ENCODE measurements around the gene CPM.

The CPM gene
- total RNA-seq = 161 to 555 (median 275) reads per million in 18 experiments

DNA sequence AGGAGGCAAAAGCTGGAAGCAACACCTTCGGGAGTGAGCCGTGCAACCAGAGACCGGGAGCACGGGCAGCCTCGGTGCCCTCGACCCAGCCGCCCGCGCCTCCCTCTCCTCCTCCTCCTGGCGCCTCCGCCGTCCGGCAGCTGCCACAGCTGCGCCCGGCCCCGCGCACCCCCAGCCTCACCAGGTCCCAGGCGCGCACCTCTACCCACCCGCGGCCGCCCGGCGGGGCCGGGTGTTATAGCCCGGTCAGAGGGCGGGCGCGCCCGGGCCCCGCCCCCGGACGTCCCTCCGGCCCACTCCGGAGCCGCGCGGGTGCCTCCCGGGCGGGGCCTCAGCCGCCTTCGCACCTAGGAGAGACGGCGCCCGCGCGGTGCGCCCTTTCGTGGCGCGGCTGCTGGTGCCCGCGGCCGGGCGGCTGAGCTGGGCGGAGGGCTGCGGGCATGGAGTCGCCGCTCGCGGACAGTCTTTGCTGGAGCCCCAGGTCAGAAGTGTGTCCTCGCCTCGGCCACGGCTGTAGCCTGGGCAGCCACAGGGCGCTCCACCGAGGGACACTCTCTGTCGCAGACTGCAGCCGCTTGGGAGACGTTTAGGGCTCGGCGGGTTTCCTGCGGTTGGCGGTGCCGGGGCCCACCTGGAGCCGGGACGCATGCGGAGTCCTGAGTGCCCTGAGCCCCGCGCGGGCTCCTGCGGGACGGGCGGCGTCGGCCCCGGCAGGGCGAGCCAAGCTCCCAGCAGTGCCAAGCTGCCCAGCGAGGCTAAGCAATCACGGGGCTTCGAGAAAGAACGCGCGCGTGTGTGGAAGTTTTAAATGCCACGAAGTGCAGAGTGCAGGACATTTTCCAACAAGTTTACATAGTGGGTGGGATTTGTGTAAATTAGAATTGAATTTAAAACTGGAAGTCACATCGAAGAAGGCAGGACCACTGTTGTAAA is at the start of gene CPM:
TSS of gene CPM (minus strand) at position 211 of the 933 bp plus-strand sequence. CDS start 334 bp downstream, outside the sequence.
- DNase-seq = peak; percentile 81 to 92

DNA sequence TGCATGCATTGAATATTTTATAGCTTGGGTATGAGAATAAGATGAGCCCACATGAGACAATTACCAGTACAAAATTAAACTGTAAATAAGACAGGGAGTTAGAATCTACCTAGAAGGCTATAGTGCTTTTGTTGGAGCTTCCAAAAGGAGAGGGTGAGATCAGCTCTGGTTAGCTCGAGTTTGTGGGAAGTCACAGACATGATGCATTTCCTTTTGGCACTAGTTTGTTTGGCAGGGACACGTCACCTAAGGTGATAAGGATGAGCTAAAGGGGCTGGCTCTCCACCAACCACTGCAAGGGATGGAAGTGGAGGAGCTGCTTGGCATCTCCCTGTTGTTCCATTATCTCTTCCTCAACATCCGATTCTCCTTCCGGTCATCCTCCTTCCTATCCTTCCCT is 48.5 kb upstream of the CPM start:
- DNase-seq = no peak

DNA sequence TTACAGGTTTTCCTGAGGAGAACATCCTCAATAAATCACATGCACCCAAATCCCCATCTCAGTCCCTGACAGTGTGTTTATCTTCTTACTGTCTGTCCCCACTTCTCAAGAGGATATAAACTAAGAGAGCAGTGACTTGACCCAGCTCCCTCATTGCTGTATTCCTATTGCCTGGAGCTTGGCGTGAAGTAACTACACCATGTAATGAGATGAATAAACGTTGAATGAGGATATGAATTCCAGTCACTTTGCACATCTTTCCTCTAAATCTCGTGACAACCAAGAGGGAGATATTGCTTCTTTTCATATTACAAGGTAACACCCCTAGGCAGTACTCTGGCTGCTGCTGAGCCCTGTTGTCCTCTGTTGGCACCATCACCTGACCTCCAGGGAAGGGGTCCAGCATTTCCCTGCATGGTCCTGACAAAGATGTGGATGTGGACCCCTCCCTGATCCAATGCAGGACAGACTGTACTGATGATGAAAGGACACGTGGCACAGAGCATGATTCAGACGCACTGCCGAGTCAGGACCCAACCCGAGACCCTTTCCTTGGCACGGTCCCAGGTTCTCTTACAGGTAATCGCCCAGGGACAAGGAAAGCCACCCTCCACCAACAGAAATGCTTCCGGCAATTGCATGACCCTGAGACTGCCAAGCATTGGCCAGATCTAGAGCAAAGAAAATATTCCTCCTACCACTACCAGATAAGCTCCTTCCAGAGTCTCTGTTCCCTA is 47.7 kb upstream of the CPM start:
- DNase-seq = no peak

DNA sequence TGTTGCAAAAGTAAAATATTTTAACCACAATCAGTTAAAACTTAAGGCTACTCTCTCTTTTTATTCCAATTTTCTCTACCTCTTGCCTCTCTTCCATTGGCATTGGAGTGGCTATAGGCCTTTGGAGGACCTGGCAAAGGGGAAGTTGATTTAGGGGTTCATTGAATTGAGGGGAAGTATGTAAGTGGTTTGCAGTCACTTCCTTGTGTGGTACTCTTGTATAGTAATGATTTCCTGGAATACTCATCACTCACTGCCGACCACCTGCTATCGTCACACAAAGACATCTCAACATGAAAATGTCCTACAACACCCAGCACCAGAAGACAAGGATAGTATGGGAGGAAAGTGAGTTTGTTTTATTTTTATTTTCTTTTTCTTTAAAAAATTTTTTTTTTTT is 45.7 kb upstream of the CPM start:
- peak; percentile 51 to 69 for DNase-seq

DNA sequence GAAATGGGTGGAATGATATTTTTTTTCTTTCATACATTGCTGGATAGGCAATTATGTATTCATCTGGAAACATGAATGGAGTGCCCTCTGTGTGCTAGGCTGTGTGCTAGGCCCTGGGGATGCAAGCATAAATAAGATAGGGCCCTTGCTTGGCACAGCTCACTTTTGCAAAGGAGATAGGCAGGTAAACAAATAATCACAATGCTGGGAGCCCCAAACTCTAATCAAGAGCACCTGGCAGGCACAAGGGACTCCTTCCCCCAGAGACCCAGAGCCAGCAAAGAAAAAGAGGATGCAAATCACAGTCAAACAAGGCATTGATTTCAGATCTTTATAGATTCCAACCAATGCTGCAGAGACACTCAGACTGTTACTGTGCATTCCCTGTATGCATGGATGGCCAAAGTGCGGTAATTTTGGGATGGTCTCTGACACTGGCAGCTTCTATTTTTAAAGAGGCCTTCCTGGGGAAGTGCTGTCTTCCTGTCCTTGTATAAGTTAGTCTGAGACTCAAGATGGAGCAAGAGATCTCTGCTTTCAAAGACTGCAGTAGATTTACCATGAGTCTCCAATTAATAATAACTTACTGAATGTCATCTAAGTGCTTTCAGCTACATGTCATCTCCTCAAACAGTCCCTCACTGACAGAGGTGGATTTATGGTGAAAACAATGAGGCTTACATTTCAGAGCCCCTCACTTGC is 45.1 kb upstream of the CPM start:
- DNase-seq = peak; percentile 35 to 46

DNA sequence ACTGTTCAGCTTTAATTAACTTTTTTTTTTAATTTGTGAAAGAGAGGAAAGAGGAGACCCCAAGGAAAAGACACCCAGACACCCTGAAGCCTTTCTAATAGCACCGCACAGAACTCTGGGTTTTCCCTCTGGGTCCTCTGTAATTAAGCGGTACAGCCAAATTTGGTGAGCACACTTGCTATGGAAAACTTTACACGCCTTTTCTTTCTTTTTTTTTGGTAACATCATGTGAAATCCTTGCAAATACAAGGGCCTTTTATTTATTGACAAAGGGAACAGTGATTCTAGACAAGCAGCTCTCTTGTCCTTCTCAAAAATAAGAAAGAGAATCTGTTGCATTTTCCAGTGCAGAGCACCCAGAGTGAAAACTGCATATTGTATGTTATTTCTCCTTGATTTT is 44.4 kb upstream of the CPM start:
- DNase-seq = no peak

DNA sequence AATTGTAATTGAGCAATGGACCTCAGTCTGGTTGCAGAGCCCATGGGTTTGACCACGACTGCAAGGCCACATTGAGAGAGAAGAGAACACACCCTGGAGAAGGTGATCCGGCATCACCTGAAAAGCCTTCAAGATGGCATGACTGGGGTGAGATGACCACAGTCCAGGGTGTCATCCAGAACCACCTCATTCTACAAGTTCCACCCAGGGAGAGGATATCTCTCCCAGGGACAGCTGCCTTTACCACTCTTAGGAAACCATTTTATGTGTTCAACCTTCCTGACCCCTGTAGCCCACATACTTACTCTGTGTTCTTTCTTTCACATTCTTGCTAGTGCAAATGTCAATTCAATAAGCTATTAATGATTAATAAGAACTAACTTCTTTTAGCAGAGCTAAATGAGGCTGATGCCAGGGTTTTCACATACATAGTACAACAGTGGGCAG is 43.4 kb upstream of the CPM start:
- DNase-seq = no peak

DNA sequence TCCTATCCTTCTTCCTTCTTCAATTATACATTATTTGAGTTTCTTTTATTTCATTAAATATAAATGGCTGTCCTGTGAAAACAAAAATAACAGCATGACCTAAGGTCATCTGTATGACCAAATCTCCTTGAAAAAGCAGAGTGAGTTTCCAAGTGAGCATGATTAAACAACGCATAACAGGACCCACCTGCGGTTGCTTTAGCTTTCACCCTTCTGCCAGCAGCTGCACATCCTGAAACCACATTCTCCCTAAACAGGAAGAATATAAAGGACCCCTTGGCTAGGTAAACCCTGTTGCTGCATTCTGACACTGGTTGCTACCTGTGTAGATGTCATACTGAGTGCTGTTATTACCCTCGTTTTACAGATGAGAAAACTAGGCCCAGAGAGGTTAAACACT is 42.8 kb upstream of the CPM start:
- no peak for DNase-seq

DNA sequence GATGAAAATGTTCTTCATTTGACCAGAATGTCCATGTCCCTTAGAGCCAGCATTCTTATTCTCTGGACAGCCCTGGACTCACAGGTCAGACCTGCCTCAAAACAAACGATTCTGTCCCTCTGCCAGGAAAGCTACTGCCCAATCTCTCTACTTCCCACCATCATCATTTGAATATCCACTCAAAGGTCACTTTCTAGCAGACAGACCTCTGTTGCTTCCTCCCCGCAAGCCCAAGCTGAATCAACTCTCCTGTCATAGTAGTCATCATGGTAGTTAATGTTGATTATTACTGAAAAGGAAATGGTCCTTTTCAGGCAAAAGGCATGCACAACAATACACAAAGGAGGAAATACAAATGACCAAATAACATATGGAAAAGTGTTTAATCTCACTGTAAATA is 39.6 kb upstream of the CPM start:
- DNase-seq = peak; percentile 45 to 65

DNA sequence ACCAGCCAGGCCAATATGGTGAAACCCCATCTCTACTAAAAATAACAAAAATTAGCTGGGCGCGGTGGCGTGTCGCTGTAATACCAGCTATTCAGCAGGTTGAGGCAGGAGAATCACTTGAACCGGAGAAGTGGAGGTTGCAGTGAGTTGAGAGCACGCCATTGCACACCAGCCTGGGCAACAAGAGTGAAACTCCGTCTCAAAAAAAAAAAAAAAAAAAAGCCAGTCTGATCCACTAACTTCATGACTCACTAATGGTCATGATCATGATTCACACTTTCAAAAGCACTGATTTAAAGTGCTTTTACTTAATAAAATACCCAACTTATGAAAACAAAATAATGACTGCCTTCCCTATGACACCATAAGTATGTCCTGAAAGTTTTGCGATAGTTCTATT is 38.4 kb upstream of the CPM start:
- peak; percentile 62 to 85 for DNase-seq

DNA sequence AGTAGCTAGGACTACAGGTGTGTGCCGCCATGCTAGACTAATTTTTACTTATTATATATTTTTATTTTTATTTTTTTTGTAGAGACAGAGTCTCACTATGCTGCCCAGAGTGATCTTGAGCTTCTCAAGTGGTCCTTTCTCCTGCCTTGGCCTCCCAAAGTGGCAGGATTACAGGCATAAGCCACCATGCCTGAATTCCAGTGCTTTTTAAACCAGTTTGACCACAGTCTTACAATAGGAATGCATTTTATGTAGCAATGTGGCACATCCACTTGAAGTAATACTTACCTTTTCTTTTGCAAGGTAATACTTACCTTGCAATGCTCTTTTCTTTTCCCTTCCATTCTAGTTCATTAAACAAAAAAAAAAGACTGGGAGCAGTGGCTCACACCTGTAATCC is 38.0 kb upstream of the CPM start:
- DNase-seq = no peak

DNA sequence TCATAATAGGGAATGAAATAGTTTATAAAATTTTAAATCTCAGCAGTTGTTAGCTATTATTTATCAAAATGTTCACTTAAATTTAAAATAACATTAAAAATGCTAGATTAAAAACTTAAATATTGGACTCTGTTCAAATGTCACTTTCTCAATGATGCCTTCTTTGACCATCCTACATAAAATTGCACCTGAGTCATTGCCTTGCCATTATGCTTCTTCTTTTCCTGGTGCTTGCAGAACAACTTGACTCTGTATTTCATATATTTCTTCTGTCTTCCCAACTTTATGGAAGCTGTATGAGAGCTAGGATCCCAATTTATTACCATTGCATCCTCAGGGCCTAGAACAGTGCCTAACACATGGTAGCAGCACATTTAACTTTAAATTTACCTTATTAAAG is 37.3 kb upstream of the CPM start:
- peak in 1 of 2 donors; percentile 47 for DNase-seq

DNA sequence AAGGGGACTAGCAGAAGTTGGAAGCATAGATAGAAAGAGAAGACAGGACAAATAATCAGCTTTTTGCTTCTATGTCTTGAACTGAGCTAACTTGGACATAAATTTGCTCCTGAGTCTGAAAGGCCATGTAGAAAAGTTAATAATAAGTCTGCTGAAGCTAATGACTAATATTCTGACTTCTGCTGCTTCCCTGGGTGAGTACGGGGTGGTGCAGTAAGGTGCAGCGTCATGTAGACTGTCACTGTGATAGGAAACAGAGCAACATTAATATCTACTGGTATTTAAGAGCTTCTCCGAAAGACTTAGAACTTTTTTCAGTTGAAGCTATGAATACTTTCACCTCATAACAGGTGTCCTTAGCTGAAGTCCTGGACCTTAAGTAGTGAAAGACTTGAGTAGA is 34.1 kb upstream of the CPM start:
- no peak for DNase-seq

DNA sequence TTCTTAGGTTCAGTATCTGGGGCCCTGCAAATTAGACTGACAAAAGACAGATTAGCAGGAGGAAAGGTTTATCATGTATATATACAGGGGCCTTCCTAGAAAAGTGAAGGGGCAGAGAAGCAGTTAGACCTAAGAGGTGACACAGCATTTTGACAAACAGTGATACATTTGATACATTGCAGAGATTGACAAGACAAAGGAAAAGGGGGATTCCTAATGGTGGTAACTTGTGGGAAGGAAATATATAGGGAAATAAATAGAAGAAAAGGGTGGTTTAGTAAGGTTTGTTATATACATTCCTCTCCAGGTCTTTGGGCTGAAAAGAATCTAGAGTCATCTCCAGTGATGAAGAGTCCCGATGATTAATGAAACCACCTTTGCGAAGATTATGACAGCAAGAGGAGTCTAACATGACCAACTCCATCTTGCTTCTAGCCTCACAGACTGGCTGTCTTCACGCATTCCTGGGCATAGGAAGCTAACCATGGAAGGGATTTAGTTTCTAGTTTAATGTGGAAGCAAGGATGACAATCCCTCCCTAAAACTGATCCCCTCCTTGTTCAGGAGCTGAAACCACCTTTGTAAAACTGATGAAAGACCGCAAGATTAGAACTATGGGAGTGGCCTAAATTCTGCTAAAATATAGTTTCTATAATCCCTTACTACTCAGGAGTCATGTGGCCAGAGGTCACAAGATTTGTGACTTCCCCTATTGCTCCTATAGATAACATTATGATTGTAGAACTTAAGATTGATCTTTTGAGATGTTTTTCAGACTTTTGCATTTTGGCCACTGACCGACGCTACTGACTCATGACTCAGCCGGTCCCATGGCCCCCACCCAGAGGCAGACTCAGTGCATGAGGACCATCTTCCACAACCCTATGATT is 31.1 kb upstream of the CPM start:
- DNase-seq = peak; percentile 13 to 30

DNA sequence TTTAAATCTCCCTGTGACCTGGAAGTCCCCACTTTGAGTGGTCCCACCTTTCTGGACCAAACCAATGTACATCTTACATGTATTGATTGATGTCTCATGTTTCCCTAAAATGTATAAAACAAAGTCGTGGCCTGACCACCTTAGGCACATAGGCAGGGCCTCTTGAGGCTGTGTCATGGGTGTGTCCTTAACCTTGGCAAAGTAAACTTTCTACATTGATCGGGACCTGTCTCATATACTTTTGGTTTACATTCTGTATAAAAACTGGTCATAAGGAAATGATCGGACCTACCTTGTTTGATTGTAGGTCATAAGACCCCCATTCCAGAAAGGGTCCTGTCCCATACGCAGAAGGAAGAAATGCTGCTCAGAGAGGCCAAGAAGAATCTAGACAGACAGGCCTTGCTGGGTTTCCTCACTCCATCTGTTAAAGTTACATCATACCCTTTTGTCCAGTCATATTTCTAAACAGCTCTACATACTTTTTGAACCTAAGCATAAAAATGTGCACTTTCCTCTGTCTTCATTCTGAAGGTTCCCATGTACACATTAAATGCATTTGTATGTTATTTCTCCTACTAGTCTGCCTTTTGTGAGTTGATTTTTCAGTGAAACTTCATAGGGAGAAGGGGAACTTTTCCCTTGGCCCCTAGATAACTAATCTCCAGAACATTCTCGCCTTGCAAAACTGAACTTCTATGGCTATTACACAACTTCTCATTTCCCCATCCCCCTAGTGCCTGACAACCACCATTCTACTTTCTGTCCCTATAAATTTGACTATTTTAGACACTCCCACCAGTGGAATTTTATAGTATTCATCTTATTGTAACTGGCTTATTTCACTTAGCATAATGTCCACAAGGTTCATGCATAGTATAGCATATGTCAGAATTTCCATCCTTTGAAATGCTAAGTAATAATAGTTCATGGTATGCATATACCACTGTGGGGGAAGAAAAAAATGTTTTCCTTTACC is 30.2 kb upstream of the CPM start:
- DNase-seq = peak; percentile 62 to 77

DNA sequence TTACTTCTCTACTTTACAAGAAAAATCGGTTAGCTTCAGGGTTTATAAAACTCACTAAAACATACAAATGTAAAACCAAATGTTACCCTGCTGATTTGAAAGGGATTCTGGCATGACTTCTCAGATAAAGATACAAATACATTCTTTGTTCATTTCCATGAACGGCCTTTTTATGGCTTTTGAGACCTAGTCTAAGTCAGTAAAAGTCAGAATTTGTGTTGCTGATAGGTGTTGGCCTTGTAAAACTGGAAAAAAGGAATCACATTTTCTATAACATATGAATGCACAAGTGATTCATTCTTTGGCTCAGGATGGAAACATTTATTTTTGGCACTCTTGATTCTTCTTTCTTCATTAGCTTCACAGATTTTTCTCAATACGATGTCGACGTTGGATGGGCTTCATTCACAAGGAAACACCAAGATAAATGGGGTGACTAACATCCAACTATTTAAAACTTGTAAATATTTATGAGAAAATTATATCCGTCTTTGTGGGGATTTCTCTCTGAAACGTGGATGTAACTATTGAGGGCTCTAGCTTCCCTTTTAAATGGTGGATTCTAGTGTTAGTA is 27.0 kb upstream of the CPM start:
- DNase-seq = no peak

DNA sequence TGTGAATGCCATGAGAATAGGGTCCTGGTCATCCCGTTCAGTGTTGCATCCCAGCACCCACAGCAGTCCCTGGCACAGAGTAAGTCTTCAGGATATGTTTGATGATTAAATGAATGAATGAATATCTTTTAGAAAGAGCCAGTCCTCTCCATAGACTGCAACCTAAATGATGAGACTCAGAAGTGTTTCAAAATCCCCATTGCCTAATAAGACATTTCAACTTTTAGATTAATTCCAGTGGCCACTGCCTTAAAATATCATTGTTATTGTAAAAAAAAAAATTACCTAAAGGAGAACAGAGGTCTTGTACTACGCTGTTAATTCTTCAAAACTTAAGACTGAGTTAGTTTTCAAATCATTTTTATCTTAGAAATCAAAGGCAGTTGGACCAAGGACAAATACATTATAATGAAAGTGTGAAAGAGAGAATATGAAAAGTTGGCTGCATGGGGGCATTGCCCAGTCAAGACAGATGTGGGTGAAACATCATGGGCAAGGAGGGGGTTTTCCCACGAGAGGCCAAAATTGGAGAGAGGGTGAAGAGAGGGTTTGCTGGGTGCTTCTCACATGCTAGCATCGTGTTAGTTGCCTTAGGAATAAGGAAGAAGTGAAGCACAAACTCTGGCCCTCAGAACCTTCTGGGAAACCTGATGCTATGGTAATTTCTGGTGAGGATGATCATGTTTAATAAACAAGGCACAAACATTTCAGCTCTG is 26.3 kb upstream of the CPM start:
- DNase-seq = peak in 1 of 2 donors; percentile 25

DNA sequence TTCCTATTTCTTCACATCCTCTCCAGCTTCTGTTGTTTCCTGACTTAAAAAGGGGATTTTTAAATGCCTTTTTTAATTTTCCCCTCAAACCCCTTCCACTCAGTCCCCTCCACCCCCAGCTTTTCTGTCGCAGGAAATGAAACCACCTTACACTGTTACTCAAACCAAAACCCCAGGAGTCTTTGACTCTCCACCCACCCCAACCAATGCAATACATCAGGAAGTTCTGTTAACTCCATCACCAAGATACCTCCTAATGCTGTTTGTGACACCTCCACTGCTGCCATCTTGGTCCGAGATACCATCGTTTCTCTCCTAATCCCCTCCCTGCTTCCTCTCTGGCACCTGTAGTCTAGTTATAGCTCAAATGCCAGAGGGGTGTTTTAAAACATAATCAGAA is 25.4 kb upstream of the CPM start:
- peak; percentile 53 to 73 for DNase-seq

DNA sequence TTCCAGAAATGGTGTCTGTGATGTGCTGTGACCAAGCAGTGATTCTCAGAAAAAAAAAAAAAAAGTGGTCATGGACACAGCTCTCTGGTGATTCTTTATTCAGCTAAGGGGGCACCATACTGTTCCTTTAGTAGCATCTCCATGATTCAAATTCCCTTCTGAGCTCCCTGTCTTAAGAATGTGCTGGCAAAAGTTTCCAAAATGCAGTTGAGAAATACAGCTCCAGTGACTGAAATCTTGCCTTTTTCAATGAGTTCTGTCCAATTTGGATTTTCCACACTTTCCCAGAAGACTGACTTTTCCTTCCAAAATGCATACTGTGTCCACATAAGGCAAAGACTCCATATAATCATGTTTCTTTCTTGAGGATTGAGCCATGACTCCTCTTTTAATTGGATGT is 24.3 kb upstream of the CPM start:
- DNase-seq = no peak

DNA sequence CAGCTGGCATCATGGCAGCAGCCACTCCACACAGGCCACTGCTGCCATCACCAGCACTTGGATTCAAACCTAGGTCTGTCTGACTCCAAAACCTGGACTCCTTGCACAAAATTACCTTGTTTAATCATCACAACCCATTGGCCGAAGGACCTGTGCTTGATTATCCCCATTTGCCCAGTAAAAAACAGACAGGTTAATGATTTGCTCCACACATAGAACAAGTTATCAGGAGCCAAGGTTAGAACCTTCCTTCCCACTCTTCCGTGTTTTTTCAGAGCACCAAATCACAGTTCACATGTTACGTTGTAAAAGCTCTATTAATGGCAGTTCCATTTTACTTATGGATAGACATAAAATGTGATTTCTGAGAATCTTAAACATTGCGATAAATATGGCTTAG is 23.5 kb upstream of the CPM start:
- no peak for DNase-seq
